Activated naive CD4-positive, alpha-beta T cell treated with anti-CD3 and anti-CD28 coated beads, Interleukin-2, amount 10 ng/mL, durations not matched to agents 7 days and 5 days (primary cell): ENCODE data around the gene TMEM260.

Experiments used
- CTCF ChIA-PET: fragments of 350-600 bp; sonication (Branson Sonifier 250); formaldehyde crosslinking; loops from one replicate; lab custom pipeline; 2021; ENCODE audit warnings: antibody characterized with exemption; lab: Charles Lee
- DNase-seq: peaks from one replicate; pipeline ENCODE4 v3.0.0-alpha.2; 2020
- H3K27ac Mint-ChIP-seq: one replicate; pipeline ENCODE4 v1.8.0; 2021; ENCODE audit warnings: mild to moderate bottlenecking, moderate library complexity, mixed read lengths
- H3K27me3 Mint-ChIP-seq: one replicate; pipeline ENCODE4 v1.8.0; 2021; ENCODE audit warnings: mild to moderate bottlenecking, mixed read lengths
- H3K36me3 Mint-ChIP-seq: one replicate; pipeline ENCODE4 v1.8.0; 2021; ENCODE audit warnings: mixed read lengths
- H3K4me1 Mint-ChIP-seq: one replicate; pipeline ENCODE4 v1.8.0; 2021; ENCODE audit warnings: mixed read lengths
- H3K4me3 Mint-ChIP-seq: one replicate; pipeline ENCODE4 v1.8.0; 2021; ENCODE audit warnings: mild to moderate bottlenecking, moderate library complexity, mixed read lengths
- H3K9me3 Mint-ChIP-seq: one replicate; pipeline ENCODE4 v1.8.0; 2021; ENCODE audit warnings: mixed read lengths

Gene TMEM260

DNA sequence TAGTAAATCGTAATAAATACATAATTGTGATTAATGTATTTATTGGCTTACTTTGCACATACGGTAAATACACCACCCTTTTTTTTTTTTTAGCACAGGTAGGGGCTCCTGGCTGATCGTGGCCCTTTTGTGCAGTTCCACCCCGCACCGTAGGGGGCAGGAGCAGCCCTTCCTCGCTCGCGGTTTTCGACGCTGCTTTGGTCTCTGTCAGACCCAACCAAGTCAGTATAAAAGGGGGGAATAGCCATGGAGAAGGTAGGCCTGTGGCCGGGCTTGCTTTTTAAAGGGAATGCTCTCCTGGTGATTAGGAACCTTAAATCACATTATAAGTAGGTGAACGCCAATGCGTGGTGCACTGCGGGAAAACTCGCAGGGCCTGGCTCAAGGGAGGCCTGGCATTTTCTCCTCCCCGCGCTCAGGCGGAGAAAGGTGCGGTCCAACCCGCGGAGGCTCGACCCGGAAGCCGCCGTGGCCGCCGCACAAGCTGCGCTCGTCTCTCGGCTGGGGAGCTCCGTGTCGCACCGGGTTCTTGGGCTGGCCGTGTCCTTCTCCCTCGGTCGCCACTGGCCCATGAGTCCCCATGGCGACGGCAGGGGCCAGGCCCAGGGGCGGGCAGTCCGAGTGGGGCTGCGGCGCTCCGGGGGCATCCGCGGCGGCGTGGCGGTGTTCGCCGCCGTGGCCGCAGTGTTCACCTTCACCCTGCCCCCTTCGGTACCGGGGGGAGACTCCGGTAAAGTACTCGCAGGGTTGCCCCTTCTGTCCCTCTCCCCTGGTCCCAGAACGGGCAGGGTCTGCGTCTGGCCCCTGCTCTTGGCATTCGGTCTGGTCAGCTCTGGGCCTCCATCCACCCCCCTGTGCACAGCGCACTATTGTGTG lies at the start of gene TMEM260:
TSS of gene TMEM260 (plus strand) at position 454 of the 876 bp plus-strand sequence. CDS start at position 571, 117 bp downstream.
- Mint-ChIP-seq H3K9me3 (no peaks in the 10 kb centered on the region), H3K27ac (peak within 1 kb of the TSS; percentile 93), H3K4me3 (peak within 1 kb of the TSS; percentile 85), H3K4me1 (peaks cover 27% of the 10 kb centered on the region), H3K36me3 (peaks cover 9% of the 10 kb centered on the region), H3K27me3 (peaks cover 14% of the 10 kb centered on the region)
- CTCF ChIA-PET = interaction anchor here (2.1 kb wide), 1 partner anchor 10 kb away, joined by 10 read pairs; no protein-coding TSS in a partner anchor
- DNase-seq = peak; percentile 91

DNA sequence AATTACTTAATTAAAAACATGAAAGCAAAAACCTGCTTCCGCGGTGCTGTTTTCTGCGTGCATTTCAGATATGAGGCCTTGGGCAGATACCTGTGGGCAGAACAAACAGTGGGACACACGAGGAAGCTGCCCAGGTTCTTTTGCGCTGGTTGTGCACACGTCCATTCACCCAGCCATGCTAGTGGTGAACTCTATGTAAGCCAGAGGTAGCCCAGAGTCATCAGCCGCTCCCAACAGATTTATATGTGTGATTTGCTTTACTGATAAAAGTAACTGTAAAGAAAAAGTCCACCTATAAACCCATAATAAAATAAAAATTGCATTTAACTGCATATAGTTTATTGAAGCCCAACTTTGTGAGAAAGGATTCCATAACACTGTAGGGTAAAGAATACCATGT lies 47.1 kb upstream of the TMEM260 start:
- CTCF ChIA-PET = interaction anchor here (0.7 to 1.0 kb wide), 2 partner anchors 66 to 762 kb away, joined by 3 read pairs; no protein-coding TSS in a partner anchor
- H3K9me3 Mint-ChIP-seq = no peaks in the 10 kb centered on the region
- H3K36me3 Mint-ChIP-seq = no peaks in the 10 kb centered on the region
- peaks cover 8% of the 10 kb centered on the region for H3K27me3 Mint-ChIP-seq
- H3K4me1 Mint-ChIP-seq = no peaks in the 10 kb centered on the region
- no peak overlapping the region for H3K4me3 Mint-ChIP-seq
- H3K27ac Mint-ChIP-seq = no peak overlapping the region
- DNase-seq = no peak

DNA sequence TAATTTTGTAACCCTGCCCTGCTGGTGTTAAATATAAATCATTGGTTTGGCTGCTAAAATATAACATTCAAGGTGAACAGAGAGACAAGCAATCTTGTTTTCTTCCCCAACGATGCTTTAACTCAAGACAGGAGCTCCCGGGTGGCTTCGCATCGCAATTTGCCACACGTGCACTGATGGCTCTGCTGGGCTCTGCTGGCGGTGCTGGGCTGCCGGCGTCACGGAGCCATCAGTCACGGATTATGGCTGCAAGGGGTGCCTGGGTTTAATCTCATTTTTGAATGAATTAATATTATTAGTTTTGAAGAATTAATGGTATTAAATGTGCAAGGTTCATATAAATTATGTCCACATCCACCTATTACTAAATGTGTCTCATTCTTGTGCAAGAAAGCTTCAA lies 44.9 kb upstream of the TMEM260 start:
- CTCF ChIA-PET = no interaction called here
- H3K4me3 Mint-ChIP-seq = no peak overlapping the region
- no peak overlapping the region for H3K27ac Mint-ChIP-seq
- DNase-seq = no peak
- H3K4me1 Mint-ChIP-seq = no peaks in the 10 kb centered on the region
- no peaks in the 10 kb centered on the region for H3K36me3 Mint-ChIP-seq
- H3K9me3 Mint-ChIP-seq = no peaks in the 10 kb centered on the region
- peaks cover 8% of the 10 kb centered on the region for H3K27me3 Mint-ChIP-seq

DNA sequence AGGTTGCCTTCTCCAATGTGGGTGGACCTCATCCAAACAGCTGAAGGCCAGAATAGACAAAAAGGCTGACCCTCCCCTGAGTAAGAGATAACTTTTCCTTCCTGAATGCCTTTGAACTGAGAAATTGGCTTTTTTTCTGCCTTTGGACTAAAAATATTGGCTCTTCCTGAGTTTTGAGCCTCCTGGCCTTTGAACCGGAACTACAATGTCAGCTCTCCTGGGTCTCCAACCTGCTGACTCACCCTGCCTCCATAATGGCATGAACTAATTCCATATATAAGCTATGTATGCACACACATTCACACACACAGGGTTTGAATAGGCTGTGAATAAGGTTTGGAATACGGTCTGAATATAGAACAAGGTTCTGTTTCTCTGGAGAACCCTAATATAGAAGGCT lies 39.7 kb upstream of the TMEM260 start:
- H3K27me3 Mint-ChIP-seq = no peaks in the 10 kb centered on the region
- no peak overlapping the region for H3K4me3 Mint-ChIP-seq
- CTCF ChIA-PET = no interaction called here
- DNase-seq = no peak
- no peaks in the 10 kb centered on the region for H3K9me3 Mint-ChIP-seq
- H3K4me1 Mint-ChIP-seq = no peaks in the 10 kb centered on the region
- H3K36me3 Mint-ChIP-seq = no peaks in the 10 kb centered on the region
- H3K27ac Mint-ChIP-seq = no peak overlapping the region

DNA sequence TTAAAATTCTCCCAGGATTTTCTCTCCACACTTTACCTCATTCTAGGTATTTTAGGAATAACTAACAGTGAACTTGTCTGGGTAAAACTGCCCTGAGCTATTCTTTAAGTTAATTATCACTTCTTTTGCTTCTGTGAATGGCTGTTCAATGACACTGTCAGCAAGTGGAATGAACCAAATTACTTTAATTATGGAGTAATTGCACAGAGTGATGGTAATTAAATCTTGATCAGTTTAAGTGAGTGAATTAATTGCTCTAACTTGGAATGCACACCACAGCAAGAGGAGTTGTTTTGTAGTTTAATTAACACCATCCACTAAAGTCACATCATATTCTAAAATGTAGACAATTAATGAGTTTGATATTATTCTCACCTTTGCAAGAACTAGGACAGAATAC lies 36.2 kb upstream of the TMEM260 start:
- CTCF ChIA-PET = no interaction called here
- Mint-ChIP-seq H3K9me3 (no peaks in the 10 kb centered on the region), H3K4me1 (no peaks in the 10 kb centered on the region), H3K27ac (no peak overlapping the region), H3K36me3 (no peaks in the 10 kb centered on the region), H3K4me3 (no peak overlapping the region), H3K27me3 (no peaks in the 10 kb centered on the region)
- no peak for DNase-seq

DNA sequence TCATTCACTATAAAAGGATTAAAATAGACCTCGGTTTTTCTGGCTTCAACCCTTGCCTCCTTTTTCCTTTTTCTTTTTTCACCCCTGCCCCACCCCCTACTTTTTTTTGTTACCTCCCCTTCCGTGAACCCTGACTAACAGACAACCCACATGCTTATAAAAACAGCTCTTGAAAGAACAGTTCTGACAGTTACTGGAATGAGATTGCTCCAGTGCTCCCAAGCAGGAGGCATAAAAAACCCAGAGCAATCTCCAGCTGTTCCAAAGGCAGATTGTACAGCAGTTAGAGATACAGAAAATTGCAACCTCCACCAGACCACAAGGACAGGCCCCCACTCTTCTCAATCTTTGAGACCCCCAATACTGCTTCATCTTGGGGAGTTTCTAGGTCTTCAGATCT lies 29.9 kb upstream of the TMEM260 start:
- Mint-ChIP-seq H3K4me1 (no peaks in the 10 kb centered on the region), H3K4me3 (no peak overlapping the region), H3K27me3 (peaks cover 9% of the 10 kb centered on the region), H3K9me3 (no peaks in the 10 kb centered on the region), H3K36me3 (no peaks in the 10 kb centered on the region), H3K27ac (no peak overlapping the region)
- no peak for DNase-seq
- CTCF ChIA-PET = no interaction called here

DNA sequence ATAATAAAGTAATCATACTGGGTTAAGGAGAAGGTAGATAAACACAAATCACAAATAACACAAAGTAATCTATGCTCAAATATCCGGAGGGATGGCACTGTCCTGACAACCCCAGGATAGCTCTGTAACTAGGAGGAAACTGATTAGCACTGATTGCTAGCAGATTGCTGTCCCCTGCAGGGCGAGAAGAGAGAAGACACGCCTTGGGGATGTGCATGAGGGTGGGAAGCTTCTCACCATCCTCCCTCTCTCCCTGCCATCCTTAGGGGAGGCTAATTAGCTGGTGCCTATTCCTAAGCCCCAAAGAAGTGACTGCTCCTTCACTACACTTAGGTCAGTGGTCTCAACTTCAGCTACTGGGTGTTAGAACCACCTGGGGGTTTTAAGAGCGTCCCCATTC lies 27.0 kb upstream of the TMEM260 start:
- DNase-seq = no peak
- CTCF ChIA-PET = interaction anchor here (0.6 to 1.7 kb wide), 2 partner anchors 62 to 759 kb away, joined by 3 to 5 read pairs; no protein-coding TSS in a partner anchor
- Mint-ChIP-seq H3K27ac (no peak overlapping the region), H3K36me3 (no peaks in the 10 kb centered on the region), H3K9me3 (no peaks in the 10 kb centered on the region), H3K4me1 (no peaks in the 10 kb centered on the region), H3K4me3 (no peak overlapping the region), H3K27me3 (peaks cover 19% of the 10 kb centered on the region)

DNA sequence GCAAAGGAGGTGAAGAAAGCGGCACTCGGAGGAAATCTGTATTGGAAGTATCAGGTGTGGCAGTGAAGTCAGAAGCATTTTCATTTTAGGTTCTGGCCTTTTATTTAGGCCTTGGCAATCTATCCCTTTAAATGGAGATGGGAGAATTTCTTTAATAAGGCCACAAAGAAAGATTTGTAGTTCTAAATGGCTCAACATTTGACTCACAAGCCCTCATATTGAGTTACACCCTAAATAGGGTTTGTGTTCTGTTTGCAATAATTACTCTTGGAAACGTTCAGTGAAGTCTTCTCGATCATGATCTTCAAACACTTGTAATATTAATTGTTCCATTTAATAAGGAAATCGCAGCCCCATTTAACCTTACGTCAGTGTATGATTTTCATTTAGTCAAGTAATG lies 25.3 kb upstream of the TMEM260 start:
- no peaks in the 10 kb centered on the region for H3K36me3 Mint-ChIP-seq
- H3K9me3 Mint-ChIP-seq = no peaks in the 10 kb centered on the region
- CTCF ChIA-PET = no interaction called here
- no peak overlapping the region for H3K27ac Mint-ChIP-seq
- no peak overlapping the region for H3K4me3 Mint-ChIP-seq
- DNase-seq = no peak
- no peaks in the 10 kb centered on the region for H3K4me1 Mint-ChIP-seq
- peaks cover 23% of the 10 kb centered on the region for H3K27me3 Mint-ChIP-seq

DNA sequence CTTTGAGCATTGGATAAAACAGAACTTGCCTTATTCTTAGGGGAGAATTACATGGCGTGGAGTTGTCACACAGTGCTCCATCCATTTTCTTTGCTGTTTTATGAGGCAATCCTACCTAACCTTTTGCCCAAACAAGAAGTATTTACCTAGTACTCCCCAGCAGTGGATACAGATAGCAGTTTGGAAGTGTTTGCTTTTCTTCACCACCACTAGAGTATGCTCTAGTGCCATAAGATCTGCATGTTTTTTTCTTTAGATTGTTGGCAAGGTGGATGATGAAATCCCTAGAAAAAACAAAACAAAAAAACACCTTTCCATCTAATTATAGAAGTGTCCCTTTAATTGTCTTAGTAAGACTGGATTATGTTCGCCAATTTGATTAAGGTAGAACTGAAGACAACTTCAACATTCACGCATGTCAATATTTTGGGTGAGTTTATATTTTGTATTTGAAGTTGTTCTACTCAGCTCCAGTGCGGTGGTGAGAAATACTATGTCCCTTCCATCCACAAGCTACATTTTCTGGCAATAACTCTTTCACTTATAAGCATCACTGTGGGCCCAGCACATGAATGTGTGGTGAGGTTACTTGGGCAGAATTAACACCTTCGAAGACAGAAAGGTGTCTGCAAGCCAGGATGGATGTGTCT lies 23.6 kb upstream of the TMEM260 start:
- H3K27me3 Mint-ChIP-seq = peaks cover 22% of the 10 kb centered on the region
- no peak overlapping the region for H3K4me3 Mint-ChIP-seq
- DNase-seq = no peak
- H3K4me1 Mint-ChIP-seq = no peaks in the 10 kb centered on the region
- CTCF ChIA-PET = no interaction called here
- H3K27ac Mint-ChIP-seq = no peak overlapping the region
- H3K36me3 Mint-ChIP-seq = no peaks in the 10 kb centered on the region
- H3K9me3 Mint-ChIP-seq = no peaks in the 10 kb centered on the region

DNA sequence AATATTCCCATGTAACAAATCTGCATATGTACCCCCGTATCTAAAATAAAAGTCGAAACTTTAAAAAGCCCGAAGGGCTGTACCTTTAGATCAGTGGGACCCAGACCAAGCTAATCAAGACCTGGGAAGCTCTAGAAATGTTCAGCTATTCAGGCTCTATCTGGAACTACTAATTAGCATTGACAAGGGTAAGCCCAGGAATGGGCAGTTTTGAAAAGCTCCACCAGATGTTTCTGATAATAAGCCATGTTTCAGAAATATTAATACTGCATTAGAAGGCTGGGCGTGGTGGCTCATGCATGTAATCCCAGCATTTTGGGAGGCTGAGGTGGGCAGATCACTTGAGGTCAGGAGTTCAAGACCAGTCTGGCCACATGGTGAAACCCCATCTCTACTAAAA lies 20.4 kb upstream of the TMEM260 start:
- Mint-ChIP-seq H3K27me3 (peaks cover 22% of the 10 kb centered on the region), H3K4me1 (no peaks in the 10 kb centered on the region), H3K36me3 (no peaks in the 10 kb centered on the region), H3K4me3 (no peak overlapping the region), H3K9me3 (no peaks in the 10 kb centered on the region), H3K27ac (no peak overlapping the region)
- CTCF ChIA-PET = no interaction called here
- DNase-seq = no peak

DNA sequence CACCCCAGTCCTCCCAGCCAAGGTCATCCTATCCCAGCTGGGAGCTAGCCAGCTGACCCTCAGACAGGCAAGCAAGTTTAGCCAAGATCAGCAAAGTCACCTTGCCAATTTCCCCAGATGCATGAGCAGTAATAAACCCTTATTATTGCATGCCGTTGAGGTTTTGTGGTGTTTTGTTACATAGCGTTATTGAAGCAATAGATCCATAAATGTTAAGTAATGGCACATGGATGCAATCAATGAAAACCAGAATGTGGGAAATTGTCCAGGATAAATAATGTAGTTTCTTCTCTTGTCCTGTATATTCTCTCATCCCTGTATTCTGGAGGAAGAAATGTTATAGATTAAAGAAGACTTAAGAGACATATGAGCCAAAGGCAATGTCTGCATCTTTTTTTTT lies 18.0 kb upstream of the TMEM260 start:
- Mint-ChIP-seq H3K27ac (no peak overlapping the region), H3K4me3 (no peak overlapping the region), H3K36me3 (no peaks in the 10 kb centered on the region), H3K9me3 (no peaks in the 10 kb centered on the region), H3K27me3 (peaks cover 23% of the 10 kb centered on the region), H3K4me1 (no peaks in the 10 kb centered on the region)
- no peak for DNase-seq
- CTCF ChIA-PET = no interaction called here

DNA sequence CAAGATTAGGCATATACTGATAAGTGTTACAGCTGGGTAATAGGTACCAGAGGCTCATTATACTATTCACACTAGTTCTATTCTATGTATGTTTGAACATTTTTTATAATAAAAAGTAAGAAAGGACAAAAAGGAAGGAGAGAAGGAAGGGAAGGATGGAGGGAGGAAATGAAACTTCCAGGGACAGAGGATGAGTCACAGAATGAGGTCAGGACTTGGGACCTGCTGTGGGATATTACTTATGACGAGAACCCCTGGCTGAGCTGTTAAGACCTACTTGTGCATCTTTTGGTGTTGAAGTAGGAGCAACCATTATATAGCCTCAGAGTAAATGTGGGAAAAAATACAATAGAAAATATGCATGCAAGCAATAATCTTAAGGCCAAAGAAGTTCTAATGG lies 16.7 kb upstream of the TMEM260 start:
- H3K4me3 Mint-ChIP-seq = no peak overlapping the region
- peaks cover 14% of the 10 kb centered on the region for H3K27me3 Mint-ChIP-seq
- DNase-seq = no peak
- CTCF ChIA-PET = no interaction called here
- no peaks in the 10 kb centered on the region for H3K36me3 Mint-ChIP-seq
- no peaks in the 10 kb centered on the region for H3K9me3 Mint-ChIP-seq
- no peaks in the 10 kb centered on the region for H3K4me1 Mint-ChIP-seq
- H3K27ac Mint-ChIP-seq = no peak overlapping the region

DNA sequence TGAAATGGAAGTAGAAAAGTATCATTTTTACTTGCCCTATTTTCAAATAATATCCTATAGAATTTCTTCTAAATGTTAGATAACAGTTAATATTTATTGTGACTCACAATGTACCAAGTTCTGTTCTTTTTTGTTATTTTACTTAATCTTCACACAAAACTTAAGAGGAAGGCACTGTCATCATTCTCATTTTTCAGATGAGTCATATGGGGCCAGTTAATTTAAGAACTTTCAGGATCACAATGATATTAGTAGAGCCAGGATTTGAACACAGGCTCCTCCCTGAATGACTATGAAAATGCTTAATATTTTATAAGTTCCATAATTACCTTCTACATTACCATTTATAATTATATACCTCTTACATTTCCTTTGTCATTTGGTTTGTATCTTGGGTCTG lies 10.4 kb upstream of the TMEM260 start:
- CTCF ChIA-PET = no interaction called here
- H3K4me3 Mint-ChIP-seq = no peak overlapping the region
- no peak for DNase-seq

DNA sequence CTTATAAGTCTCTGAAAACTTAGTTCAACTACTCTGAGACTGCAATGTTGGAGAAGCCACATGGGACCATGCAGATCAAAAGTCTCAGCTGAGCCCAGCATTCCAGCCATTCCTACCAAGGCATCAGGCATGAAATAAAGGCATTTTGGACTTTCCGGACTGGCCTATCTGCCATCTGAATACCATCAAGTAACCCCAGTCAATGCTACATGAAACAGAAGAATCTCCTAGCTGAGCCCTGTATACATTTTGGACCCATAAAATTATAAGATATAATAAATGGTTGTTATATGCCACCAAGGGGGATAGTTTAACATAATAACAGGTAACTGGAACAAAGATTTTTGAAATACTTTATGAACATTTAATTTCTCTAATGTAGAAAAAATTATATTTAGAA lies 9.3 kb upstream of the TMEM260 start:
- CTCF ChIA-PET = no interaction called here
- Mint-ChIP-seq H3K4me3 (no peak overlapping the region), H3K4me1 (no peaks in the 10 kb centered on the region), H3K27ac (no peak overlapping the region), H3K36me3 (no peaks in the 10 kb centered on the region), H3K9me3 (no peaks in the 10 kb centered on the region), H3K27me3 (peaks cover 22% of the 10 kb centered on the region)
- no peak for DNase-seq

More for the DNA sequence above, 10.4 kb upstream of the TMEM260 start:
- H3K36me3 Mint-ChIP-seq = no peaks in the 10 kb centered on the region
- H3K9me3 Mint-ChIP-seq = no peaks in the 10 kb centered on the region
- no peak overlapping the region for H3K27ac Mint-ChIP-seq
- no peaks in the 10 kb centered on the region for H3K4me1 Mint-ChIP-seq
- H3K27me3 Mint-ChIP-seq = peaks cover 12% of the 10 kb centered on the region
